Measurements from ENCODE around the gene CLIC4. TPM values are rescaled to one million over a fixed set of nuclear protein-coding genes. Genes with fewer than 3 reads are reported as not detected.

The CLIC4 gene
- total RNA-seq, 1 donor from 2014 or later, result 353 TPM

DNA sequence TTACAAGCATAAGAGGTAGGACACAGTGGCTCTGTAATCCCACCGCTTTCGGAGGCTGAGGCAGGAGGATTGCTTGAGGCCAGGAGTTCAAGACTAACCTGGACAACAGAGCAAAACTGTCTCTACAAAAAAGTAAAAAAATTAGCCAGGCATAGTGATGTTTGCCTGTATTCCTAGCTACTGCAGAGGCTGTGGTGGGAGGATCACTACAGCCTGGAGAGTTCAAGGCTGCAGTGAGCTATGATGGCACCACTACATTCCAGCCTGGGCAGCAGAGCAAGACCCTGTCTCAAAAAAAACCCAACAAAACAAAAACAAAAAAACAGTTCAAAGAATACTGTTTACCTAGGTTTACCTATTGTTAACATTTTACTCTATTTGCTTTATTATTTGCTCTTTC is 37.4 kb downstream of the CLIC4 start:
- no peaks in the 10 kb centered on the region for H3K27me3 Mint-ChIP-seq (ENCODE audit: low read depth, unreplicated experiment)
- H3K79me2 ChIP-seq (ENCODE audit: insufficient read depth, low read length), result peaks cover 98% of the 10 kb centered on the region

DNA sequence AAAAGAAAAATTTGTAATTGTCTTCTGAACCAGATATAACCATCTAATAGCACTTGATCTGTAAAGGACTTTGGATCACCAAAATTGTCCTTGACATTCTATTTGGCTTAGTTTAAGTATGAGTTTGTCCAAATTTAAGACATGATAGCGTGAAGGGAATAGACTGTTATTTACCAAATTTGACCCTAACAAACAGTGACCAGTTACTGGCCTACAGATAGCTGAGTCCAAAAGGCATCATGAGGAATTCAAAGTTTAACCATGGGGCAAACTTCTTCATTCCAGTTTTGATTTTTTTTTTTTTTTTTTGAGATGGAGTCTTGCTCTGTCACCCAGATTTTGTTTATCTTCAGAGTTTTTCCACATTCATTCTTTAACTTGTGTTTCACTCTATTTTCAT is 38.5 kb downstream of the CLIC4 start:
- H3K9me3 ChIP-seq (ENCODE audit: insufficient read depth, low read depth, low read length), result no peaks in the 10 kb centered on the region
- no peak overlapping the region for H3K4me3 ChIP-seq (ENCODE audit: insufficient read depth, low read depth, low read length)
- no peak overlapping the region for H3K27ac Mint-ChIP-seq (ENCODE audit: unreplicated experiment)
- peaks cover 5% of the 10 kb centered on the region for H3K4me1 ChIP-seq (ENCODE audit: insufficient read depth, low read length)
- peaks cover 5% of the 10 kb centered on the region for H3K36me3 Mint-ChIP-seq (ENCODE audit: low read depth, unreplicated experiment)
- peaks cover 30% of the 10 kb centered on the region for H3K4me1 Mint-ChIP-seq (ENCODE audit: low read depth, unreplicated experiment)
- peaks cover 5% of the 10 kb centered on the region for H3K36me3 ChIP-seq (ENCODE audit: insufficient read depth, low read length)
- H3K9ac ChIP-seq (ENCODE audit: low read length), result no peak overlapping the region
- TF ChIP-seq EZH2 (IDR thresholded peaks at IDR 0.05; ENCODE audit: insufficient read depth, low read length), result no peak
- TF ChIP-seq, protein P1, sequence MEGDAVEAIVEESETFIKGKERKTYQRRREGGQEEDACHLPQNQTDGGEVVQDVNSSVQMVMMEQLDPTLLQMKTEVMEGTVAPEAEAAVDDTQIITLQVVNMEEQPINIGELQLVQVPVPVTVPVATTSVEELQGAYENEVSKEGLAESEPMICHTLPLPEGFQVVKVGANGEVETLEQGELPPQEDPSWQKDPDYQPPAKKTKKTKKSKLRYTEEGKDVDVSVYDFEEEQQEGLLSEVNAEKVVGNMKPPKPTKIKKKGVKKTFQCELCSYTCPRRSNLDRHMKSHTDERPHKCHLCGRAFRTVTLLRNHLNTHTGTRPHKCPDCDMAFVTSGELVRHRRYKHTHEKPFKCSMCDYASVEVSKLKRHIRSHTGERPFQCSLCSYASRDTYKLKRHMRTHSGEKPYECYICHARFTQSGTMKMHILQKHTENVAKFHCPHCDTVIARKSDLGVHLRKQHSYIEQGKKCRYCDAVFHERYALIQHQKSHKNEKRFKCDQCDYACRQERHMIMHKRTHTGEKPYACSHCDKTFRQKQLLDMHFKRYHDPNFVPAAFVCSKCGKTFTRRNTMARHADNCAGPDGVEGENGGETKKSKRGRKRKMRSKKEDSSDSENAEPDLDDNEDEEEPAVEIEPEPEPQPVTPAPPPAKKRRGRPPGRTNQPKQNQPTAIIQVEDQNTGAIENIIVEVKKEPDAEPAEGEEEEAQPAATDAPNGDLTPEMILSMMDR (IDR thresholded peaks at IDR 0.05; ENCODE audit: insufficient read depth, low read depth, low read length), result no peak
- no peaks in the 10 kb centered on the region for H3K27me3 Mint-ChIP-seq (ENCODE audit: low read depth, unreplicated experiment)
- peaks cover 98% of the 10 kb centered on the region for H3K79me2 ChIP-seq (ENCODE audit: insufficient read depth, low read length)
- H3K9me3 Mint-ChIP-seq (ENCODE audit: unreplicated experiment), result peaks cover 3% of the 10 kb centered on the region
- H3K4me2 ChIP-seq (ENCODE audit: low read length), result no peak overlapping the region
- H3K4me3 Mint-ChIP-seq (ENCODE audit: unreplicated experiment), result no peak overlapping the region
- H3K27me3 ChIP-seq (ENCODE audit: insufficient read depth, low read length), result no peaks in the 10 kb centered on the region
- no peak overlapping the region for H2AFZ ChIP-seq (ENCODE audit: low read depth, low read length)
- FAIRE-seq (no peak), DNase-seq (ENCODE audit: low read depth) (no peak)
- H3K27ac ChIP-seq (ENCODE audit: low read depth, low read length), result no peak overlapping the region
- peaks cover 72% of the 10 kb centered on the region for H4K20me1 ChIP-seq (ENCODE audit: insufficient read depth, low read length)

More for the DNA sequence above, 37.4 kb downstream of the CLIC4 start:
- DNase-seq (ENCODE audit: low read depth) (no peak), FAIRE-seq (no peak)
- Mint-ChIP-seq H3K4me1 (ENCODE audit: low read depth, unreplicated experiment) (peaks cover 30% of the 10 kb centered on the region), H3K9me3 (ENCODE audit: unreplicated experiment) (peaks cover 3% of the 10 kb centered on the region), H3K27ac (ENCODE audit: unreplicated experiment) (no peak overlapping the region), H3K36me3 (ENCODE audit: low read depth, unreplicated experiment) (peaks cover 5% of the 10 kb centered on the region), H3K4me3 (ENCODE audit: unreplicated experiment) (no peak overlapping the region)
- H3K4me3 ChIP-seq (ENCODE audit: insufficient read depth, low read depth, low read length), result no peak overlapping the region
- H3K9ac ChIP-seq (ENCODE audit: low read length), result no peak overlapping the region
- no peak overlapping the region for H2AFZ ChIP-seq (ENCODE audit: low read depth, low read length)
- no peak overlapping the region for H3K27ac ChIP-seq (ENCODE audit: low read depth, low read length)
- no peaks in the 10 kb centered on the region for H3K9me3 ChIP-seq (ENCODE audit: insufficient read depth, low read depth, low read length)
- peaks cover 5% of the 10 kb centered on the region for H3K36me3 ChIP-seq (ENCODE audit: insufficient read depth, low read length)
- no peak overlapping the region for H3K4me2 ChIP-seq (ENCODE audit: low read length)
- H3K4me1 ChIP-seq (ENCODE audit: insufficient read depth, low read length), result peaks cover 5% of the 10 kb centered on the region
- peaks cover 74% of the 10 kb centered on the region for H4K20me1 ChIP-seq (ENCODE audit: insufficient read depth, low read length)
- TF ChIP-seq, protein P1 (IDR thresholded peaks at IDR 0.05; ENCODE audit: insufficient read depth, low read depth, low read length), result no peak
- TF ChIP-seq EZH2 (IDR thresholded peaks at IDR 0.05; ENCODE audit: insufficient read depth, low read length), result no peak
- H3K27me3 ChIP-seq (ENCODE audit: insufficient read depth, low read length), result no peaks in the 10 kb centered on the region

DNA sequence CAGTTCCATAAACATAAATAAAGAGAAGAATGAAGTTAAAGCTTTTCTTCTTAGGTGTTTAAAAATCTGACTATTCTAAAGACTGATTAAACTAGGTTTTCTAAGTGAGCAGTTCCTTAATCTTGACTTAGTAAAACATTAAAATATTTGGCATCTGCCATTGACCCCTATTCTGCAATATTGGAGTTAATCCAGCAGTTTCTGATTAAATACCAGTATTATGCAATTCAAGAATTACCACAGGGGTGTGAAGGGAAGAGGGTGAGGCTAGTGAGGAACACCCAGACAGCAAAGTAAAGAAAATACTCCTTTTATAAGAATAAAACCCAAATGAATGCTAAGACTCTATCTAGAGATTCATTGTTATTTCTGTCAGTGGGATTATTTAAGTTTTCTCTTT is 40.9 kb downstream of the CLIC4 start:
- H3K36me3 ChIP-seq (ENCODE audit: insufficient read depth, low read length), result no peaks in the 10 kb centered on the region
- peaks cover 3% of the 10 kb centered on the region for H3K9me3 Mint-ChIP-seq (ENCODE audit: unreplicated experiment)
- peaks cover 18% of the 10 kb centered on the region for H3K4me1 Mint-ChIP-seq (ENCODE audit: low read depth, unreplicated experiment)
- peaks cover 5% of the 10 kb centered on the region for H3K4me1 ChIP-seq (ENCODE audit: insufficient read depth, low read length)
- H3K79me2 ChIP-seq (ENCODE audit: insufficient read depth, low read length), result peaks cover 98% of the 10 kb centered on the region
- H4K20me1 ChIP-seq (ENCODE audit: insufficient read depth, low read length), result peaks cover 65% of the 10 kb centered on the region
- TF ChIP-seq, protein P1 (IDR thresholded peaks at IDR 0.05; ENCODE audit: insufficient read depth, low read depth, low read length), result no peak
- no peak for TF ChIP-seq EZH2 (IDR thresholded peaks at IDR 0.05; ENCODE audit: insufficient read depth, low read length)
- H3K4me2 ChIP-seq (ENCODE audit: low read length), result no peak overlapping the region
- no peaks in the 10 kb centered on the region for H3K27me3 Mint-ChIP-seq (ENCODE audit: low read depth, unreplicated experiment)
- H3K4me3 ChIP-seq (ENCODE audit: insufficient read depth, low read depth, low read length), result no peak overlapping the region
- peaks cover 5% of the 10 kb centered on the region for H3K36me3 Mint-ChIP-seq (ENCODE audit: low read depth, unreplicated experiment)
- H3K27ac Mint-ChIP-seq (ENCODE audit: unreplicated experiment), result no peak overlapping the region
- H3K9ac ChIP-seq (ENCODE audit: low read length), result no peak overlapping the region
- FAIRE-seq (no peak), DNase-seq (ENCODE audit: low read depth) (peak; percentile 52)
- H3K9me3 ChIP-seq (ENCODE audit: insufficient read depth, low read depth, low read length), result no peaks in the 10 kb centered on the region
- H3K27me3 ChIP-seq (ENCODE audit: insufficient read depth, low read length), result no peaks in the 10 kb centered on the region
- no peak overlapping the region for H2AFZ ChIP-seq (ENCODE audit: low read depth, low read length)
- H3K27ac ChIP-seq (ENCODE audit: low read depth, low read length), result no peak overlapping the region
- no peak overlapping the region for H3K4me3 Mint-ChIP-seq (ENCODE audit: unreplicated experiment)

All from astrocyte (in vitro differentiated cells and primary cell).